ENCODE results near the gene THADA.
A peak's percentile ranks its signal among the peaks of the same experiment; 100 is the strongest.
"Not testable (repeated sequence)": the region's sequence is repeated elsewhere in the genome, so short reads cannot be mapped to it uniquely, and the experiment has no call there.

The THADA gene

GRCh38 chr2:43302961-43303494 is 292.8 kb downstream of the THADA start:
- DNase-seq (ENCODE audit: low spot score) = no peak

DNA sequence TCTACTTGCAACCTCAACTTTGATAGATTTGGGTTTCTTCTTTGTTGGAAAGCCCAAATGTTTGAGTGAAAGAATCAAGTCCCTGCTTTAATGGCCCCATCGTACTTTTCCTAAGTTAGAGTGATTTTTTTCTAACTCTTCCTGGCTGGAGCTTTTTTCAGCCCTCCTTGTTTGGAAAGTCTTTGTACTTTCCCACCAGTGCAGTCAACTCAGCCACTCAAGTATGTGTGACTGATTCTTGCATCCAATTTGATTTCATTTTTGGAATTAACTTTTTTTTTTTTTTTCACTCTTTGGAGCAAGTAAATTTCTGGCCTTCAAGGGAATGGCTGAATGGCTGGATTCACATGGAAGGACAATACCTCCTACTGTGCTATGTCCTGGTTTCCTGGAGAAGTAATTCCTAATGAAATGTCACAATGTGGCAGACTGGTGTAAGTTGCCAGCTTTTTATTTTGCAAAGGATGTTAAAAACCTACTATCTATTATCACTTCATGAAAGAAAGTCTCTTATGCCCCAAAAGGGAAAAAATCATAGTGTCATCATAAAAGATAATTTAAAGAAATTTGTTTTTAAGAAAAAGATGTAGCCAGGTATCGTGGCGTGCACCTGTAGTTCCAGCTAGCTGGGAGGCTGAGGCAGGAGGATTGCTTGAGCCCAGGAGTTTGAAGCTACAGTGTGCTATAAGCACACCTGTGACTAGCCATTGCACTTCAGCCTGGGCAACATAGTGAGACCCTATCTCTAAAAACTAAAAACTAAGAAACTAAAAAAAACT is 293.5 kb downstream of the THADA start:
- DNase-seq (ENCODE audit: low spot score) = no peak

DNA sequence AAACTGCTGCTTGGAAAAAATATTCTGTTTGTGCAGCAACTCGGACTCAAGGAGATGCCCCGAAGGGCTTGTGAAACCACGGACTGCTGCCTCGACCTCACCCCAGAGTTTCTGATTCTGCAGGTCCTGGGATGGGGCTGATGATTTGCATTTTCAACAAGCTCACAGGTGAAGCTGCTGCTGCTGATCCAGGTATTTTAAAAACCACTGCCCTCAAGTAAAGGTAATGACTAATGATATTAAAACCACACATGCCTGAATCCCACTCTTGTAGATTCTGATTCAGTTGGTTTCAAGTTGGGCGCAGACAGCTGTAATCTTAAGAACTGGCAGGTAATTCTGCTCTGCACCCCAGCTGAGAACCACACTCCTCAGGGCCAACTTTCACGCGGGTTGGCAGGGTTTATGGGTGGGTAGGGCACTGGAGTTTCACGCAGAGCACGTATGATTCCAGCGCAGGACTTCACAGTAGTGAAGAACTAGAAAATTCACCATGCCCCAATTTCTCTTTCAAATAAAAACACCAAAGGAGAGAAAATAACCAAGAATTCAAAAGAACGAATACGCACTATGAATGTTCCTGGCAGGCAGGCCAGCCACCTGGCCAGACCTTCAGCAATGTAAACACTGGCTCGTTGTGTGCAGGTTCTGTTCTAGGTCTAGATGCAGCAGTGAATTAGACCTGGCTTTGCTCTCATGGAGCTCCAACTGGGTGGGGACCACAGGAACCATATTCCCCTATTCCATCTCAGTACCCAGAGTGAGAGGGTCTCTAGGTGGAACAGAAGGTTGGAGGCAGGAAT is 294.9 kb downstream of the THADA start:
- DNase-seq (ENCODE audit: low spot score) = no peak

GRCh38 chr2:43300222-43300621 is 295.6 kb downstream of the THADA start:
- no peak for DNase-seq (ENCODE audit: low spot score)

DNA sequence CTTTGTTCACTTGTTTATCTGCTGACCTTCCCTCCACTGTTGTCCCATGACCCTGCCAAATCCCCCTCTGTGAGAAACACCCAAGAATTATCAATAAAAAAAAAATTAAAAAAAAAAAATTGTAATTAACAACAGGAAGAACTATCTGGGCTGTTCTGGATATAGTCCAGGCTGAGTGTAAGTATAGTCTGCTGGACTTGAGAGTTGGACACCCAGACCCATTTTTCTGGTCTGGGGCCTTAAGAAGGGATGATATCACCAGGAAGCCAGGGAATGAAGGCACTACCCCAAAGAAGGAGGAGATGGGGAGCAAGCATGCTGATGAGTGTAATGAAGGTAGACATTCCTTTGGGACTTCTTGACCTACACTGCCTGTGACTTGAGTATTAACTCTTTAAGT is 297.3 kb downstream of the THADA start:
- DNase-seq (ENCODE audit: low spot score) = no peak

DNA sequence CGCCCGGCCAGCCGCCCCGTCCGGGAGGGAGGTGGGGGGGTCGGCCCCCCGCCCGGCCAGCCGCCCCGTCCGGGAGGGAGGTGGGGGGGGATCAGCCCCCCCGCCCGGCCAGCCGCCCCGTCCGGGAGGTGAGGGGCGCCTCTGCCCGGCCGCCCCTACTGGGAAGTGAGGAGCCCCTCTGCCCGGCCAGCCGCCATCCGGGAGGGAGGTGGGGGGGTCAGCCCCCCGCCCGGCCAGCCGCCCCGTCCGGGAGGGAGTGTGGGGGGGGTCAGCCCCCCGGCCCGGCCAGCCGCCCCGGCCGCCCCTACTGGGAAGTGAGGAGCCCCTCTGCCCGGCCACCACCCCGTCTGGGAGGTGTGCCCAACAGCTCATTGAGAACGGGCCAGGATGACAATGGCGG is 298.1 kb downstream of the THADA start:
- DNase-seq (ENCODE audit: low spot score) = not testable (repeated sequence)

DNA sequence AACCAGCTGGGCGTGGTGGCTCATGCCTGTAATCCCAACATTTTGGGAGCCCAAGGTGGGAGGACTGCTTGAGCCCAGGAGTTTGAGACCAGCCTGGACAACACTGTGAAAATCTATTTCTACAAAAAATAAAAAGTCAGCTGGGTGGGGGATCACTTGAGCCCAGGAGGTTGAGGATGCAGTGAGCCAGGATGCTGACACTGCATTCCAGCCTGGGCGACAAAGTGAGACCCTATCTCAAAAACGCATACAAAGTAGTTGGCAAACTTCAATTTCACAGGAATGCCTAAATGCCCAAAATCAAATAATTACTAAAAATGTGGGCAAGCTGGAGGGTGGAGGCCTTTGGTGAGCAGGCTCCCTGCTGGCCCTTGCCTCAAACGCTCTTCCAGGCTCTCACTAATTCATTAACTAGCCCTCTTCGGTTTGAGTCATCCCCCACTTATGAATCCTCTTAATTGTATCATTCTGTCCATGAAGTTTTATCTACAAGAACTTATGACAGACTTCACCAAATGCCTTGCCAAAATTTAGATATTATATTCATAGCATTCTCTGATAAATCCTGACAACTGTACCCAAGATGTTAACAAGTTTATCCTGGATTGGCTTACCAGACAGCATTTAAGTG is 300.8 kb downstream of the THADA start:
- DNase-seq (ENCODE audit: low spot score) = no peak

- peak; percentile 90 for DNase-seq (ENCODE audit: low spot score)
These were observed 301.8 kb downstream of the THADA start for GRCh38 chr2:43293744-43294695.

DNA sequence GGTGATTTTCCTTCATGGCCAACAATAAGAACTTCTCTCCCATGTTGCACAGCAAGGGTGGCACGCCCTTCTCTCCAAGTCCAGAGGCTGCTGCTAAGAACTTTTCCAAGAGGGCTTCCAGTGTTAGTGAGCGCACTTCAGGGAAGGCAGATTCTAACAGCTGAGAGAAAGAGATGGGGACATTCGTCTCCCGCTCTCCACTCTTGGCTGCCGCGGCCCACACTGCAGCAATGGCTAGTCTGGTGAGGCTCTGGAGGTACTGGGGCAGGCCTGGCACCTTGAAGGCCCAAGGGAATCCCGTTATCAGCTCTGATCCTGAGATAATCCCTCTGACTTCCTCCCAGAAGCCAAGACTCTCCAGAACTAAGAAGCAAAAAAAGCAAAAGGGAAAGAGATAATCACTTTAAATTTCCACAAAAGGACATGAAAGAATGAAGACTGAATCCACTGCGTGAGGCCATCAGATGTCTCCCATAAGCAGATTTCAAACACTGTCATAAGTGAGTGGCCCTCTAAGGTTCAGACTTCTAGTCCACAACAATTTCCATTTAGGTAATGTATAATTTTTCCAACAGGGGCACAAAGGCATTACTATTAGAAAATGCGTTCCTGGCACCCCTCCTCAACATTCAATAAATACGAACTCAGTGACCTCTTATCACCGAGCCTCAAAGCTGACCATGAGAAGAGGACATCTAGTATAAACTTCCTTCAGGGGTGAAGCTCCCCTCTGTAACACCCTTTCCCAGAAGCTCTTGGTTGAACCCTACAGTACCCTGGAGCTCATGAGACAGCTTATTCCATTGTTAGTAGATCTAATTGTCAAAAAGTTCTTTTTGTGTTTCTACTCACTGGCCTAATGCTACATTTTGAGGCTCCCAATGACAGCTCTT is 302.7 kb downstream of the THADA start:
- DNase-seq (ENCODE audit: low spot score) = no peak

- no peak for DNase-seq (ENCODE audit: low spot score)
These were observed 303.5 kb downstream of the THADA start for GRCh38 chr2:43292297-43292696.

- no peak for DNase-seq (ENCODE audit: low spot score)
These were observed 306.5 kb downstream of the THADA start for GRCh38 chr2:43289331-43289730.

- no peak for DNase-seq (ENCODE audit: low spot score)
These were observed 307.2 kb downstream of the THADA start for GRCh38 chr2:43288417-43289305.

GRCh38 chr2:43285987-43286386 is 309.9 kb downstream of the THADA start:
- no peak for DNase-seq (ENCODE audit: low spot score)

- DNase-seq (ENCODE audit: low spot score) = no peak
These were observed 310.9 kb downstream of the THADA start for GRCh38 chr2:43284967-43285366.

DNA sequence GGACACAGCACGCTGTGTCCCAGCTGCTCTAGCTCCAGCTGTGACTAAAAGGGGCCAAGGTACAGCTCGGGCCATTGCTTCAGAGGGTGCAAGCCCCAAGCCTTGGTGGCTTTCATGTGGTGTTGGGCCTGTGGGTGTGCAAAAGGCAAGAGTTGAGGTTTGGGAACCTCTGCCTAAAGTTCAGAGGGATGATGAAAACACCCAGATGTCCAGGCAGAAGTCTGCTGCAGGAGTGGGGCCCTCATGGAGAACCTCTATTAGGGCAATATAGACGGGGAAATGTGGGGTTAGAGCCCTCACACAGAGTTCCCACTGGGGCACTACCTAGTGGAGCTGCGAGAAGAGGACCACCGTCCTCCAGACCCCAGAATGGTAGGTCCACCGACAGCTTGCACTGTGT is 311.5 kb downstream of the THADA start:
- DNase-seq (ENCODE audit: low spot score) = not testable (repeated sequence)

GRCh38 chr2:43280994-43281393 is 314.8 kb downstream of the THADA start:
- no peak for DNase-seq (ENCODE audit: low spot score)

DNA sequence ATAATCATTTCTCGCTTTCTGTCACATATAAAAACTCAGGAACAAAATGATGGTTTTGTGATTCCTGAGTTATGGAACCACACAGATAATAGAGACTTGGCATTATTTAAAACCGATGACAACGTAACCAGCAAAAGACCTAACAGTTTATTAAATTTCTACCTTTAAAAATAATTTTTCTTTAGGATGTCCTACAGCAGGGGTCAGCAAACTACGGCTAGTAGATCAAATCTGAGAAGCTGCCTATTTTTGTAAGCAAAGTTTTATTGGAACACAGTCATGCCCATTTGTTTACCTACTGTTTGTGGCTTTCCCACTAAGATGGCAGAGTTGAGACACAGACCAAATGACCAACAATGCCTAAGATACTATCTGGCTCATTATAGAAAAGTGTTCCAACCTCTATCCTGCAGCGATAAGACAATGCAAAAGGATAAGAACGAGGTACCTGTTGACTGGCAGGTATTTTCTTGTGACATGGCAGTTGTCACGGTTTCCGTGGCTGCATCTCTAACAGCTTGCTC is 316.5 kb downstream of the THADA start:
- DNase-seq (ENCODE audit: low spot score) = no peak

GRCh38 chr2:43278564-43279220 is 317.1 kb downstream of the THADA start:
- no peak for DNase-seq (ENCODE audit: low spot score)

DNA sequence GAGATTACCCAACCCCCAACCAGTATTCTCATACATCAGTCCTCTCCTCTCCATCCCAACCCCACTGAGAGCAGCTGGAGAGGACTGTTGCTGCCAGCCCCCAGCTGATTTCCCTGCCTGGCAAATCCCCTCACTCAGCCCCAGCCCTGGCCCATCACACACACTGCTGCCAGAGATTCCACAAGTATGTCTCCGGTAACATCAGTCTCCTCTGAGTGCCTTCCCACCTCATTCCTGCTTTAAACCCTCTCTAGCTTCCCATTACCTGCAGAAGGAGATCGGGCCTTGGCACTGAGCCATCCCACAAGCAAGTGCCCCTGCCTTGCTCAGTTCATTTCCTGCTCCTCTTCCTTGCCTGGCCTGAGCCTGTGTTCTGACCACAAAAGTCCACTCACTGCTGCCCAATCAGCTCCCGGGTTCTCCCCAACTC is 318.9 kb downstream of the THADA start:
- no peak for DNase-seq (ENCODE audit: low spot score)
